Spleen (tissue), 11 donors: ENCODE measurements around the gene ITGB8. TPM values are rescaled to one million over a fixed set of nuclear protein-coding genes. Genes with fewer than 3 reads are reported as not detected.

Experiments used
- DNase-seq: peaks from one replicate; pipeline ENCODE4 v3.0.0-alpha.2; 2020
- H3K27ac ChIP-seq, 8 donors: fragments of 200-600 bp; sonication (generic) in 7 of 8; 1 replicate in 4 of 8; 2 replicates in 4 of 8; pipeline versions ENCODE4 v1.5.0 to v1.8.0; 2016 to 2021; ENCODE audit warnings: inconsistent platforms in 4 of 8, mild to moderate bottlenecking in 4 of 8, moderate library complexity in 1 of 8
- H3K27me3 ChIP-seq, 7 donors: fragments of 200-600 bp; sonication (generic) in 6 of 7; replicated peaks in 1 of 7; 1 replicate in 4 of 7; 2 replicates in 3 of 7; pipeline versions ENCODE4 v1.5.0 to v1.8.0; 2016 to 2021; ENCODE audit warnings: inconsistent platforms in 3 of 7, mild to moderate bottlenecking in 1 of 7
- H3K36me3 ChIP-seq, 6 donors: fragments of 200-600 bp; sonication (generic) in 5 of 6; 1 replicate in 4 of 6; 2 replicates in 2 of 6; pipeline versions ENCODE4 v1.5.0 to v1.8.0; 2016 to 2021; ENCODE audit warnings: inconsistent platforms in 2 of 6
- H3K4me1 ChIP-seq, 6 donors: fragments of 200-600 bp; sonication (generic) in 5 of 6; 1 replicate in 3 of 6; 2 replicates in 3 of 6; pipeline versions ENCODE4 v1.5.0 to v1.8.0; 2016 to 2021; ENCODE audit warnings: inconsistent platforms in 3 of 6
- H3K4me3 ChIP-seq, 8 donors: fragments of 200-600 bp; sonication (generic) in 7 of 8; 1 replicate in 4 of 8; 2 replicates in 4 of 8; pipeline versions ENCODE4 v1.5.0 to v1.8.0; 2016 to 2021; ENCODE audit warnings: inconsistent platforms in 4 of 8, mild to moderate bottlenecking in 4 of 8, moderate library complexity in 2 of 8
- H3K9me3 ChIP-seq, 8 donors: fragments of 200-600 bp; sonication (generic) in 7 of 8; 1 replicate in 4 of 8; 2 replicates in 4 of 8; pipeline versions ENCODE4 v1.5.0 to v1.8.0; 2016 to 2021; ENCODE audit warnings: inconsistent platforms in 4 of 8
- POLR2A ChIP-seq, 3 donors: fragments of 450-650 bp; IDR thresholded peaks; one replicate each; pipeline ENCODE4 v1.5.1; 2017; ENCODE audit warnings: antibody characterized with exemption in 3 of 3, mild to moderate bottlenecking in 1 of 3
- POLR2AphosphoS5 ChIP-seq, 3 donors: sonication (generic); formaldehyde crosslinking; IDR thresholded peaks; one replicate each; pipeline ENCODE4 v1.5.1; 2017; ENCODE audit warnings: antibody characterized with exemption in 3 of 3
- WGBS, 5 donors: extraction: QIAGEN DNeasy Blood & Tissue Kit in 3 of 5; methylation state at CpG; one replicate each; pipeline versions ENCODE4 v1.1.5 to v1.1.7; 2013 to 2018; 5-methylcytosine and 5-hydroxymethylcytosine counted together
- intact Hi-C: fragments of 100-400 bp; cut with DNase I; formaldehyde crosslinking; loops from one replicate; pipeline ENCODE4 v1.15.0; 2023; ENCODE audit warnings: low total_unique reads
- polyA plus RNA-seq, 3 donors: library from polyadenylated mRNA; stranded (reverse); fragments of 200-250 nt; gene quantifications; one replicate each; pipeline ENCODE4 v1.2.1, GENCODE V29; 2013
- total RNA-seq, 7 donors: library from RNA; depleted of rRNA in 3 of 7; stranded (reverse); fragments of >200 nt in 3 of 7; fragmentation: NEBNext Ultra II Directional in 4 of 7; extraction: Animal tissue kit (Norgen Biotek cat#: 25700) in 4 of 7; gene quantifications; one replicate each; pipeline versions ENCODE4 v1.1.0 to v1.2.1, GENCODE V29; 2016 to 2021
- TF ChIP-seq, protein P1 (sequence below), 11 experiments: fragments of 200-600 bp in 7 of 11; fragments of 450-650 bp in 4 of 11; sonication (generic) in 4 of 11; IDR thresholded peaks in 8 of 11; conservative IDR thresholded peaks in 3 of 11; 1 replicate in 7 of 11; 2 replicates in 4 of 11; pipeline versions ENCODE4 v1.4.0 to v1.8.0; 2016 to 2021; ENCODE audit warnings: antibody characterized with exemption in 11 of 11, inconsistent platforms in 4 of 11, mild to moderate bottlenecking in 1 of 11
- donor health status: healthy with polysubstance abuse.
- donor health status: DM: no; HTN: no; CAD: no; lungs with moderate emphysema.
- donor health status: DM: no; HTN: no; CAD: no.
- donor health status: Bipolar disorder and iron deficiency.
- donor health status: healthy.
- donor health status: DM: no; HTN: no; CAD: no.
- donor health status: DM: yes; HTN: yes; CAD: no.

ITGB8 gene
- total and polyA plus RNA-seq, 10 donors: 0.11 to 1.1 (median 0.28) TPM

GRCh38 chr7:20412032-20412431, 81.3 kb downstream of the ITGB8 start:
- Histone ChIP-seq H3K9me3 (no peaks in the 10 kb centered on the region), H3K4me3 (no peak overlapping the region), H3K27me3 (peaks cover 0 to 12% (median 0%) of the 10 kb centered on the region in 7 donors), H3K27ac (no peak overlapping the region), H3K4me1 (peaks cover 0 to 3% (median 0%) of the 10 kb centered on the region in 6 donors), H3K36me3 (no peaks in the 10 kb centered on the region)
- no peak for DNase-seq
- intact Hi-C loops: no loop called here
- 23 to 52% (median 43%) methylated on average over 1 of the region's 1 CpG for WGBS, 5 donors
- TF ChIP-seq POLR2AphosphoS5 (IDR thresholded peaks at IDR 0.05) (no peak), POLR2A (IDR thresholded peaks at IDR 0.05) (no peak)
- TF ChIP-seq, protein P1, sequence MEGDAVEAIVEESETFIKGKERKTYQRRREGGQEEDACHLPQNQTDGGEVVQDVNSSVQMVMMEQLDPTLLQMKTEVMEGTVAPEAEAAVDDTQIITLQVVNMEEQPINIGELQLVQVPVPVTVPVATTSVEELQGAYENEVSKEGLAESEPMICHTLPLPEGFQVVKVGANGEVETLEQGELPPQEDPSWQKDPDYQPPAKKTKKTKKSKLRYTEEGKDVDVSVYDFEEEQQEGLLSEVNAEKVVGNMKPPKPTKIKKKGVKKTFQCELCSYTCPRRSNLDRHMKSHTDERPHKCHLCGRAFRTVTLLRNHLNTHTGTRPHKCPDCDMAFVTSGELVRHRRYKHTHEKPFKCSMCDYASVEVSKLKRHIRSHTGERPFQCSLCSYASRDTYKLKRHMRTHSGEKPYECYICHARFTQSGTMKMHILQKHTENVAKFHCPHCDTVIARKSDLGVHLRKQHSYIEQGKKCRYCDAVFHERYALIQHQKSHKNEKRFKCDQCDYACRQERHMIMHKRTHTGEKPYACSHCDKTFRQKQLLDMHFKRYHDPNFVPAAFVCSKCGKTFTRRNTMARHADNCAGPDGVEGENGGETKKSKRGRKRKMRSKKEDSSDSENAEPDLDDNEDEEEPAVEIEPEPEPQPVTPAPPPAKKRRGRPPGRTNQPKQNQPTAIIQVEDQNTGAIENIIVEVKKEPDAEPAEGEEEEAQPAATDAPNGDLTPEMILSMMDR (IDR thresholded peaks at IDR 0.05 in 8 of 11, conservative IDR thresholded peaks at IDR 0.05 in 3 of 11): no peak

- no peaks in the 10 kb centered on the region for H3K36me3 ChIP-seq
- 55 to 81% (median 71%) methylated on average over 1 of the region's 1 CpG for WGBS, 5 donors
- TF ChIP-seq POLR2AphosphoS5 (IDR thresholded peaks at IDR 0.05): no peak
- TF ChIP-seq, protein P1 (IDR thresholded peaks at IDR 0.05 in 8 of 11, conservative IDR thresholded peaks at IDR 0.05 in 3 of 11): no peak
- no peak for TF ChIP-seq POLR2A (IDR thresholded peaks at IDR 0.05)
- no peaks in the 10 kb centered on the region for H3K9me3 ChIP-seq
- intact Hi-C loops: no loop called here
- peaks cover 0 to 4% (median 0%) of the 10 kb centered on the region in 6 donors for H3K4me1 ChIP-seq
- H3K27ac ChIP-seq: no peak overlapping the region
- no peaks in the 10 kb centered on the region for H3K27me3 ChIP-seq
- no peak overlapping the region for H3K4me3 ChIP-seq
- no peak for DNase-seq
Observed at GRCh38 chr7:20417260-20417659, 86.6 kb downstream of the ITGB8 start.

DNA sequence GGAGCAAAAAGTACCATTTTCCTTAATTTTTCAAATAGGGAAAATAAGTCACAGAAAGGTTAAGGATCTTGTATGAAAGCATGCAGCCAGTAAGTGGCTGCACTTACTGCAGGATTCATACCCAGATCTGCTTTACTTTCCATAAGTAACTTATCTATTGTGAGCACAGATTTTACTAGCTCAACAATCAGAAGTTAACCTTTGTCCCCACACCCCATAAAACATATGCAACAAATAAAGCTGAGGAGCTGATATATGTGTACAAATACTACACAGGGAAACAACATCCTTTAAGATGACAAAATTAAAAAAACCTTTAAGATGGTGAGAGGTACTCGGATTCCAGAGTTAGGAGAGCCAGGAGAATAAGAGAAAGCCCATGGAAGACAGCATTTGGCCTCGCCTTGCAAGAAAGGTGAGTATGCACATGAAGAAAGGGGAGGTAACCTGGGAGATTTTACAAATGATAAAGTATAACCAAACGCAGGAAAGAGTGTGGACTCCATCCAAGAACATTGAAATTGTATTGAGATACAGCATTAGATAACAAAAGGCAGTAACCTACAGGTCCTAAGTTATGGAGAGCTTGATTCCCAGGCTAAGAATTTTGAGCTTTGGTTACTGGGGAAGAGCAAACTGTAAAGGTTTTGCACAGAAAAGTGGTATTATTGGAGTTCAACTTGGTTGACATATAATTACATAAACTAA, 87.1 kb downstream of the ITGB8 start:
- TF ChIP-seq POLR2AphosphoS5 (IDR thresholded peaks at IDR 0.05) (no peak), POLR2A (IDR thresholded peaks at IDR 0.05) (no peak)
- TF ChIP-seq, protein P1 (IDR thresholded peaks at IDR 0.05 in 8 of 11, conservative IDR thresholded peaks at IDR 0.05 in 3 of 11): no peak
- no peak for DNase-seq
- H3K27me3 ChIP-seq: no peaks in the 10 kb centered on the region
- intact Hi-C loops: no loop called here
- H3K9me3 ChIP-seq: no peaks in the 10 kb centered on the region
- 70 to 79% (median 73%) methylated on average over 3 of the region's 3 CpGs for WGBS, 5 donors
- no peak overlapping the region for H3K27ac ChIP-seq
- peaks cover 0 to 4% (median 0%) of the 10 kb centered on the region in 6 donors for H3K4me1 ChIP-seq
- H3K36me3 ChIP-seq: no peaks in the 10 kb centered on the region
- no peak overlapping the region for H3K4me3 ChIP-seq

GRCh38 chr7:20424500-20424899, 93.8 kb downstream of the ITGB8 start:
- 81 to 93% (median 90%) methylated on average over 6 of the region's 6 CpGs for WGBS, 5 donors
- DNase-seq: no peak
- Histone ChIP-seq H3K27me3 (no peaks in the 10 kb centered on the region), H3K9me3 (peaks cover 0 to 12% (median 0%) of the 10 kb centered on the region in 8 donors), H3K27ac (no peak overlapping the region), H3K4me1 (no peaks in the 10 kb centered on the region), H3K36me3 (no peaks in the 10 kb centered on the region), H3K4me3 (no peak overlapping the region)
- TF ChIP-seq POLR2A (IDR thresholded peaks at IDR 0.05) (no peak), POLR2AphosphoS5 (IDR thresholded peaks at IDR 0.05) (no peak)
- TF ChIP-seq, protein P1 (IDR thresholded peaks at IDR 0.05 in 8 of 11, conservative IDR thresholded peaks at IDR 0.05 in 3 of 11): no peak
- intact Hi-C loops: no loop called here
